ENCODE data around the gene FGFR2.
"Not testable (repeated sequence)": the region's sequence is repeated elsewhere in the genome, so short reads cannot be mapped to it uniquely, and the experiment has no call there.

Gene FGFR2

DNA sequence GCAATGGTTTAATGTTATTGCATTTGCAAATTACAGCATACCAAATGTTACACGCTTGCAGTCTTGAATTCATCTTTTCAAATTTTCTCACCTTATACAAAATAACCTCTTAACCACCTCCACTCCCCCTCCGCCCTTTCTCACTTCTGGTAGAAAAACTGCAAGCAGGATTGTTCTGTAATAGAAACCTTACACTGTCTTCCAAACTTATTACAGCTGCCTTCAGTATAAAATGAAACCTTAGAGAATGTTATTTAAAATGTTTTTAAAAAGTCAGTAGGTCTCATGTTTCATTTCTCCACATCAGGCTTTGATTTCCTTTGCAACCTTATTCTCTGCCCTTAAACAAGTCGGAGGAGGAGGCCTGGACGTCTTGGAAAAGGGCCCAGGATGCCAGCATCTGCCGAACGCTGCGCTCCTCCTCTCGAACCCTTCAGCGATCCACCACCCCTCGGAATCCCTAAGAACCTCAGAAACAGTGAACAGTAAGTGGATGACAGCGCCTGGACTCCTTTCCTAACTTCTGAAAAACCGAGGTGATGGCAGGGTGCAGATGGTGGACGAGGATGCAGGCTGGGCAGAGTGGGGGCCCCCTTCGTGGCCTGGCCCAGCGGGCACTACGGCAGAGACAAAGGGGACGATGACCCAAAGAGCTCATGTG lies 74.0 kb downstream of the FGFR2 start:
- no peak for DNase-seq (ENCODE audit: low read depth in 2 of 2)

DNA sequence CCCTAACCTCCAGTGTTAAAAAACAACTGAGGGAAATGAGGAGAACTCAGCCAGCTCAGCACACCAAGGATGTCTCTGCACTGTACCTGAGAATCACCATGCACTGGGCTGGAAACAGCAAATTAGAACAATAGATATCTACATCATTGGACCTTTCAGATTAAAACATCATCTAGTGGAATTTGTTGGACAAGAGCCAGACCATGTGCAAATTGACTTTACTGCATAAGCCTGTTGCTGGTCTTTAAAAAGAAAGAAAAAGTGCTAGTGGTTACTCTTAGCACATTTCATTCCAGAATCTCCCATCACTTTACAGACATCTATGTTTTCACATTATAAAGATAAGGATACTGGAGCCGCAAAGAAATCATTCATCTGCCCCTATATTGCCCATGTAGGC lies 75.4 kb downstream of the FGFR2 start:
- no peak for DNase-seq (ENCODE audit: low read depth in 2 of 2)

DNA sequence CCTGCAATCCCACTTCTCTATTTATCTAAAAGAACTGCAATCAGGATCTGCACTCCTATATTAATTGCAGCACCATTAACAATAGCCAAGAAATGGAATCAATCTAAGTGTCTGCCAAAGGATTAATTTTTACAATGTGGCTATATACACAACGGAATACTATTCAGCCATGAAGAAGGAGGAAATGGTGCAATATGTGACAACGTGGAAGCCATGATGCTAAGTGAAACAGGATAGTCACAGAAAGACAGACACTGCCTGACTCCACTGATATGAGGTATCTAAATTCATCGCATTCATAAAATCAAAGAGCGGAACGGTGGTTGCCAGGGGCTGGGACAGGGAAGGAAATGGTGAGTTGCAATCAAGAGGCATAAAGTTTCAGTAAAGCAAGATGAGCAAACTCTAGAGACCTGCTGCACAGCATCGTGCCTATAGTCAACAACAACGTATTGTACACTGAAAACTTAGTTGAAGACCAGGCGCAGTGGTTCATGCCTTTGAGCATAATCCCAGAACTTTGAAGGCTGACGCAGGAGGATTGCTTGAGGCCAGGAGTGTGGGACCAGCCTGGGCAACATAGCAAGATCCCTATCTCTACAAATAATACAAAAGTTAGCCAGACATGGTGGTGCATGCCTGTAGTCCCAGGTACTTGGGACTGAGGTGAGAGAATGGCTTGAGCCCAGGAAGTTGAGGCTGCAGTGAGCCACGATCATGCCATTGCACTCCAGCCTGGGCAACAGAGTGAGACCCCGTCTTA lies 76.3 kb downstream of the FGFR2 start:
- no peak for DNase-seq (ENCODE audit: low read depth in 2 of 2)

DNA sequence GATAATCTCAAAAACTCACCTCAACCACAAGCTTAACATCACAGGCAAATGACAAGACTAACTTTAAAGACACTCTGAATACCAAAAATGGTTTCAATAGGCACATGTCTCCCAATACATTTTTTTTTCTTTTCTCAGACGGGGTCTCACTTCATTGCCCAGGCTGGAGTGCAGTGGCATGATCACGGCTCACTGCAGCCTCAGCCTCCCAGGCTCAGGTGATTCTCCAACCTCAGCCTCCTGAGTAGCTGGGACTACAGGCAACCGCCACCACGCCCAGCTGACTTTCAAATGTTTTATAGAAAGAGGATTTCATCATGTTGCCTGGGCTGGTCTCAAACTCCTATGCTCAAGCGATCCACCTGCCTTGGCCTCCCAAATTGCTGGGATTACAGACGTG lies 77.7 kb downstream of the FGFR2 start:
- not testable (repeated sequence) for DNase-seq (ENCODE audit: low read depth in 2 of 2)

DNA sequence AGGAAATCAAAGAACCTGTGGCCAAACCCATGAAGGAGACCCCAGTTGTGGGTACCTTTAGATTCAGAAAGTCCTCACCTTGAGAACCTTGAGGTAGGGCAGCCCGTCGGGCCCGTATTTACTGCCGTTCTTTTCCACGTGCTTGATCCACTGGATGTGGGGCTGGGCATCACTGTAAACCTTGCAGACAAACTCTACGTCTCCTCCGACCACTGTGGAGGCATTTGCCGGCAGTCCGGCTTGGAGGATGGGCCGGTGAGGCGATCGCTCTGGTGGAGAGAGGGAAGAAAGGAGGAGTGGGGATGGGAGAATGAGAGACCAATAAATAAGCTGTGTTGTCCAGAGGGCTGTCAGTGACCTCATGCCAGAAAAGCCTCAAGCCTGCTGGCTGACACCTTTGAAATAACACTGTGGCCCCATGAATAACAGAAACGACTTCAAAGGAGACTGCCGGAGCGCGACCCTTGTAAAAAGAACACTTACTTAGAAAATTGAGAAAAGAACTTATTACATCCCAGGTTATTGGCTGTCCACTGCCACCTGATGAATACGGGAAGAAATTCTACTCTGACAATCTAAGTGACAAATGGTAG lies 78.2 kb downstream of the FGFR2 start:
- no peak for DNase-seq (ENCODE audit: low read depth in 2 of 2)

DNA sequence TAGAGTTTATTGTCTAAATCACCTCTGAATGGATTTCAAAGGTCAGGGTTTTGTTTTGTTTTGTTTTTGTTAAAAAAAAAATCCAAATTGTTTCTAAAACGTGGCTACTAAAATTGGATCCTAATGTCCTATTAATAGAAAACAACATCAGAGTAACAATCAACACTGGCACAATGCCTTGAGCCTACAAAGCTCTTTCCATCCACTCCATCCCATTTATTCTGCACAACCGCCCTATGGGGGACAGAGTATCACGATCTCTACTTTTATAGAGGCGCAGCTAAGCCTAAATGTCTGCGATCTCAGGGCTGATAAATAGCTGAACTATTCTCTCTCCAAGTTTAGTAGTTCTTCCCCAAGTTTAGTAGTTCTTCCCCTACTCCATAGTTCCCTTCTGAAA lies 78.8 kb downstream of the FGFR2 start:
- no peak for DNase-seq (ENCODE audit: low read depth in 2 of 2)

DNA sequence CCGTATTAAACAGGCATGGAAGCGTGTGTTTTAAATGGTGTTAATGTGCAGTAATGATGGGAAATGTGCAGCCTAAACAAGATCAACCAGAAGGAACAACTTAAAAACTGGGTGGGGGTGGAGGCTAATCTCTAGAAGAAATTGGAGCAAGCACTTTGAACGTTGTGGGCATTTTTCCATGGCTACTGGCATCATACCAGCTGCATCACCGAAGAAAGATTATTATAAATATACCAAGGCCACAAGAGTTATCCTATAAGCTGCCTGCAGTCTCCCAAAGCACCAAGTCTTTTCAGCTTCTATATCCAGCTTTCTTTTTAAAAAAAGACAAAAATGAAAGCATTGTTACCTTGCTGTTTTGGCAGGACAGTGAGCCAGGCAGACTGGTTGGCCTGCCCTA lies 79.9 kb downstream of the FGFR2 start:
- DNase-seq (ENCODE audit: low read depth in 2 of 2), result no peak

DNA sequence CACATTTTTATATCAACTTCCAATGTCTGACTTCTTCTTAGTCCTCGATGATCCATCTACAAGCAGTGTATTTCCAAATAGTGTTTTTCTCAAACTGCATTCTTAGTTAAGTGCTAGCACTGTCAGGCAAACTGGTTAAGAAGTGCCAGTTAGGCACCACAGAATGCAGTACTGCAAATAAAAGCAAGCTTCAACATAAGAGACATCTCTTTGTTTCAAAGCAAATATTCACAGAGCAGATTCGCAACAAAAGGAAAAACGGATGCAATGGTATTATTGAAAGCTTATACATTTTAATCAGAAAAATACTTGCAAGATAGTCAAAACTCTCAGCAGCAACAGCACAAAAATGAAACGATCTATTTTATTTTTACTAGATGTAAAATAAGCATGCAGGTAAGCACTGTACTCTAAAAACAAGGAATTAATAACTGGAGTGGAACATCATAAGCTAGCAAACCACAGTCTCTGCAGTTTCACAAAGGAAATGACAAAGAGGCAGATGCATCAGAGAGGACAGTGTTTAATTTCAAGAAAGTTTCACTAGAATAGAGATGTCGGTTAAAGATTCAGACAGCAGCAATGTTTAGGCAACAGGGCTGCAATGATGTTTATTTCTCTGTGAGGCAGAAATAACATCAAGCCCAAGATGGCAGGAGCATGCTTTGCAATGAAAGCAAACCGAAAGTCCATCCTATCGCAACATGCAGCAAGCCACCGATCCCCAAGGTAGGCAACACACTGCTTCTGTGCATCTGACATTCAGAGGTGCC lies 82.0 kb downstream of the FGFR2 start:
- no peak for DNase-seq (ENCODE audit: low read depth in 2 of 2)

DNA sequence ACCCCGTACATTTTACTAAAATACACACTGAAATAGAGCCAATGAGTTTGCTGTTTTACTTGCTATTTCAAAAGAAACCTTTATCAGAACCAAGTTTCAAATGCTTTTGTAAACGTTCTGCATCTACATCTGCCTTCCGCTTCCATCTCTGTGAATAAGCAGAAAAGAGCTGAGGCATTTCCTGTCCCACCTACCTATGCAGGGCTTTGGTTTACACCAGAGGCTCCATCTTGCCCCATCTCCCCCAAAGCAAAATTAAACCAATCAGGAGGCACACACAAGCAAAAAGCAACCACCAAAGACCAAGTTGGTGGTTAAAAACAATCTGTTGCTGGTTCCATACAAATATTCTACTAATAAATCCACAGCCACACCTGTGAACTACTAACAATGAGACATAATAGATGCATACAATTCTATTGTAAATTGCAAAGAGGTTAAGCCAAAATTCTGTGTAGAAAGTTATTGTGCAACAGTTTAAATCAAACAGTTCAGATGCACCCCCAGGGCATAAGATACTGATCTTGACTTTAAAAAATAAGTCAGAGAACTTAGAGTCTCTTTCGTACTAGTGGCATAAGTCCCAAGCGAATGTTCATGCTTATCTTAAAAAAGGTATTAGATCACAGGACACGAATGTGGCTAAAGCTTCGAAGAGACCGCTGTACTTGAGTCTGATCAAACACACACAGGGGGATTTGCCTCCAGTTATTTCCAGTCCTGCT lies 83.9 kb downstream of the FGFR2 start:
- no peak for DNase-seq (ENCODE audit: low read depth in 2 of 2)

DNA sequence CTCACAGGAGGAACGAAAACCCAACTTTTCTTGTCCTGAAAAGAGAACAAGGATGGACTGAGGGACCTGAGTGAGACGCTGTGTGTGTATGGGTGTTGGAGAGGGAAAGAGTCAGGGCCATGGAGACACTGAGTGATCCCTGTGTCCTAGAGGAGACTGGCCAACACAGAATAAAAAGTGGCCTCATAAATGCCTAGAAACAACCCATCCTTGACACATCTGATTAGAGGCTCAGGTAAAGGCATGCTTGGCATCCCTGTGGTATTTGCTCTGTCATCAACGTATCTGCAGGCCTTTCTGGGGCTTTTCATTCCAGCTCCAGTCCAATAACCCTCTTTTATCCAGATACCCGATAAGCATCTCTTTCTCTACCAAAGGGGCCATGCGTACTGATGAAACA lies 86.3 kb downstream of the FGFR2 start:
- no peak for DNase-seq (ENCODE audit: low read depth in 2 of 2)

DNA sequence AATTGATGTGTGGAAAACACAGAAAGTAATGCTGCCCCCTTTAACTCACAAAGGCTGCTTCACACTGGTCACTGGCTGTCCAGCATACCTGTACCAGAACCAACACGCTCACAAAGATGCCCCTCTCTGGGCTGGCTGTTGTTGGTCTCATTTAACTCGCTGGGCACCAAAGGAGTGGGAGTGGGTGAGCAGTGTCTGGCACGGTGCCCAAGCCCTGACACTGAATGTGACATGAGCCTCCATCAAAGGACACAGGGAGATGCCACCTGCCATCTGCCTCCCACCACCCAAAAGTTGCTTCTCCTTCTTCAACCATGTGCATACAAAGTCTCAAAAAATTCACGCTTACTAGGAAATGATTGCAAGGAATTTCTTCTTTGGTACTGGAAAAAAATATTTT lies 86.8 kb downstream of the FGFR2 start:
- no peak for DNase-seq (ENCODE audit: low read depth in 2 of 2)

DNA sequence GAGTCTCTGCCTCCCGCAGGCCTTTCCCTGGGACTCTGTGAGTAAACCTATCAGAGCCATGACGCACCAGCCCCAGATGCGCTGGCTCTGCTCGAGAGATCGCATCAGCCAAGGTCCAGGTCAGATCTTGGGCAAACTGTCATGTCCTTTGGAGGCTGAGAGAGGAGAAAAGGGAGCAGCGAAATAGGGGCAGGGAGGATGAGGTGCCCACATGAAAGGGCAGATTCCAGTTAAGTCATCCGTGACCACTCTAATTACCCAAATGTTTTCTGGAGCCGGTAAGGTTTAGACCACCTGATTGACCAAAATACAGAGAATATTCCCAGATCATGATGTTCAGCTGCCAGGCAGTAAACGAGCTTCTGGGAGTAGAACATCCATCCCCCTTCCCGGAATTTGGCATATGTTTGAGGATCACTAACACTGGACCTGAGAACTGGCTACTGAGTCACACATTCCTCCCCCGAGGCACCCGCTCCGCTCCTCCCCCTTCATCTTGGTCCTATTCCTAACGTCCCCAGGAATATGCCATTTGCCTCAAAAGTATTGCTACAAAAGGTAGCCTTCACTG lies 88.0 kb downstream of the FGFR2 start:
- no peak for DNase-seq (ENCODE audit: low read depth in 2 of 2)

DNA sequence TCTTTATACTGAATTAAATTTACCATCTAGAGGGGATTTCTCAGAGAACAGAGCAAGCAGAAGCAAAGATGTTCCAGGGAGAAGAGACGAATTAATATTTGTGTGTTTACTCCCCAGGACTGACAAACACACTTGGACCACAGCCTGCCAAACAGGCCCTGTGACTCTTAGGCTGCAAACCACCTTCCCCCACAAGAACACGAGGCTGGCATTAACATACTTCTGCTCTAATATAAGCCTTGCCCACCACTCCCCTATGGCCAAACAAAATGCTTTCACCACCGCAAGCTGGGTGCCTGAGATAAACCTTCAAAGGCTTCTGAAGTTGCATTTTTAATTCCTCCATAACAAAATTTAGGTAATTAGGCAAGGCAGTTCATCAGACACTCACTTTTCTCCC lies 88.4 kb downstream of the FGFR2 start:
- no peak for DNase-seq (ENCODE audit: low read depth in 2 of 2)

DNA sequence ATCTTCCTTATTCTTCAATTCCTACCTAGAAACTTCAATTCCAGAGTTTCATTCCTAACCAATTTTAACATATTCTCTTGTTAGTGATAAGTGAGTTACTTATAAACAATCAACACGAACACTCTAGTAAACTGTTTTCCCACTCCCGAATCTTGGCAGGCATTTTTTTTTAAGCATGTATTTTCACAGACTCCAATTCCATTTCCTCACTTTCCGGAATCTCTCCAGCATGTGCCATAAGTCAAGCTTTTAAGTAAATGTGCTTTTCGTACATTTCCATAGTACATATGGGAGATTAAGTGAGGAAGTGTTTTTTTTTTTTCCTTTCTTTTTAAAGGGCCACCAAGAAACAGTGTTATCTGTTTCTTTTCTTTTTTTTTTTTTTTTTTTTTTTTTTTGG lies 89.1 kb downstream of the FGFR2 start:
- DNase-seq (ENCODE audit: low read depth in 2 of 2), result no peak

DNA sequence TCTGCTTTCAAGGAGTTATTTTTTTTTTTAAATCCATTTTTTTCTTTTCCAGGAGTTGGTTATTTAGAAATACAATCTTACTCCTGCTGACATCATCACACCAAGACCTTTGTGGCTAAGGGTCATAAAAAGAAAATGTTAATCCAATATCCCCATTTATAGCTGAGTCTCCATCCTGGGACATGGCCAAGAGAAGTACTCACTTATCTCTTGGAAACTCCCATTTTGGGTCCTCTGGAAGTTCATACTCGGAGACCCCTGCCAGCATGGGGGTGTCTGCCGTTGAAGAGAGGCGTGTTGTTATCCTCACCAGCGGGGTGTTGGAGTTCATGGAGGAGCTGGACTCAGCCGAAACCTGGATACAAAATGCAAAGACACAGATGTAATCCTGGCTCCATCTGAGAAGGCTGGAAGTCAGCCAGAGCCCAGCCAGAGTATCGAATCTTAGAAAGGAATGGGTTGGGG lies 94.6 kb downstream of the FGFR2 start:
- DNase-seq (ENCODE audit: low read depth in 2 of 2), result no peak

DNA sequence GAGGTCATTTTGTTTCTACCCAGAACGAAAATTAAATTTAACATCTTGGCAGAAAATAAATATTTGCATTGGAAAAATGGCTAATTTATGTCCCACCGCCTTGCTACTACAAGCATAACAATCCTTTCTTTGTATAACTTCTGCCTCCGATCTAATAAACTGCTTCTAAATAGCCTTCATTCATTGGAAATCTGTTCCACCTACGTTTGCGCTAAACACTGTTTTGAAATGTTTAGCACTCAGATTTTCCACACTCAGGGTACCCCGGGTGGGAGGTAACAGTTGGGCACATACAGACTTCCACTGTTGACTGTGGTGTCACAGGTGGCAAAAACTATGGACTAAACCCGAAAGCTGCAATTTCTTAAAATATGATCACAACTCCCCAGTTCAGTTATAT lies 96.4 kb downstream of the FGFR2 start:
- DNase-seq (ENCODE audit: low read depth in 2 of 2), result no peak

DNA sequence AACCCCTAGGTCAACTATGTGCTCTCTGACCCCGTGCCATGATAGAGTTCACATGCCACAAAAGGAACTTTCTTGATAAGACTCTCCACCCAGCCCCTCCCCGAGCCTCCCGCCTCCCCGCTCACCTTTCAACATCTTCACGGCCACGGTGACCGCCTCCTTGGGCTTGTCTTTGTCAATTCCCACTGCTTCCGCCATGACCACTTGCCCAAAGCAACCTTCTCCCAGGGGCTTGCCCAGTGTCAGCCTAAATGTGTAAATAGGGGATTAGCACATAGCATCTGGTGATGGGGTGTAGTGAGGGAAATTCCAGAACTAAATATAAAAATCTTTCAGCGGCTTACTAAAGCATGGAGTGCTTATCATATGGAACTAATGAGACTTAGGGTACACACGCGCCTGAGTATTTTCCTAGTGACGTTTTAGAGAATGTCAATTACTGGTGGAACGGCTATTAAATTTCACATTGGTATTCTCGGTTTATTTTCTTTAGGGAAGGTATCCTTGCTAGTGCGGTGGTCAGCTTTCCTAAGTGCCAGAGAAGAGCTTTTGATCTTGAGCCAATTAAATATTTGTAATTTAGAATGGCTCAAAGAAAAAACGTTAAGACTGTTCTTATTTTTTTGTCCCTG lies 97.4 kb downstream of the FGFR2 start:
- no peak for DNase-seq (ENCODE audit: low read depth in 2 of 2)

DNA sequence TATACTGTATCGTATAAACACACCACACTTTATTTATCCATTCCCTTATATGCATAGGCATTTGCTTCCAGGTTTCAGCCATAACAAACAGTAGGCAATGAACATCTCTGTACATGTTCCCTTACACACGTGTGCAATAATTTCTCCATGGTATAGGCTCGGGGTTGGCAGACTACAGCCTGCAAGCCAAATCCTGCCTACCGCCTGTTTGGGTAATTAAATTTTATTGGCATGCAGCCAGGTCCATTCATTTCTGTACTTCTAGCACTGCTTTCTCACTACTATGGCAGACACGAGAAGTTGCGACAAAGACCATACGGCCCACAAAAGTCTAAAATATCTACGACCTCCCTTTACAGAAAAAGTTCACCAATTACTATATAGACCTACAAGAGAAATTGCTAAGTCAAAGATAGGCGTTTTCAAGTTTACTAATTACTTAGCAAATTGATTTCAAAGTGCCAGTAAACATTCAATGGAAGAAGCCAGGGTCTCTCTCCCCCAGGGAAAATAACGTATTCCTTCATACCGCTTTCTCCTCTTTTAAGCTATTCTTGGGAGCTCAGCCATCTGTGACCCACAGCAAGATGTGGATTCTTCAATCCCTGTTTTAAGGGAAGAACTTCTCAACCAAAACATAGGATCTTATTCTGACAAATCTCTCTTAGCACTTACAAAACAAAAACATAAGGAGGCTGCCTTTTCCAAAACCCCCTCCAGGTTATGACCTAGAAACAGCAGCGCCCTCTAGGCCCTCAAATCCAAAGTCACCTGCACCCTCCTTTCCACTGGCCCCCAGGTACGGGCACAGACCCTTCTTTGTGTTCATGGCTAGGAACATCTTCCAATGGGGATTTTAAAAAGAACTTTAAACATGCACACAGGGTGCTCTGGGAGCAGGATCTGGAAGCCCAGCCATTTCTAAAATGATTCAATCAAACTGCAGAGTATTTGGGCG lies 100.5 kb downstream of the FGFR2 start:
- DNase-seq (ENCODE audit: low read depth in 2 of 2), result no peak

DNA sequence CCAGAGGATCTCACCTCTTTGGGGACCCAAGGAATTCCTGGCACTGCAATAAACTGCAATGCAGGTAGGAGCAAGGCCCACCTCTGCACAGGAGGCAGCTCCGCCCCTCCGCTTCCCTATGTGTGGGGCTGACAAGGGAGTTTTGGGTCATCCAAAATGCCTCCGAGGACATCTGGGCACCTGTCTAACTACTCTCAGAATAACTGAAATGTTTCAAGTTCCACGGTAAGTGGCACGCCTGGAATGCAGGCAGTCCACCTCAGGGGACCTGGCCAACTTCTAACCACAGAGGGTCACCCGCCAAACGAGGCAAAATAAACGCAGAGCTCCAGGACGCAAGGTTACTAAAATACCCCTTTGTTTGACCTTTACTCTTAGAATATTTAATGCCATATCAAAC lies 102.5 kb downstream of the FGFR2 start:
- DNase-seq (ENCODE audit: low read depth in 2 of 2), result no peak

DNA sequence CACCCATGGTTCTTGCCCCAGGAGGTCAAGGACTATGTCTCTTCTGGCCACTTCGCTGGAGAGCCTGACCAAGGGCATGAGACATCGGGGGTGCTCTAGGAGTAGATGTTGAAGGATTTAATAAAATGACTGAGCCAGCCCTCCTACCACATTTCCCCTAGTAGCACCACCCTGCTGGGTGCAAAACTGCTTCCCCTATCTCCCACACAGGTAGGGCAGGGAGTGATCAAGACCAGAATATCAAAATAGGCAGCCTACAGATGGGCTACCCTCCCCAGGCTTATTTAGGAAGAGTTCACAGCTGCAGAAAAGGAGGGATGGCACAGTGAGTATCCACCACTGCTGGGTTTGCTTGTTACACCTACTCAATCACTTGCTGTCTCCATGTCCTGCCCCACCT lies 103.9 kb downstream of the FGFR2 start:
- no peak for DNase-seq (ENCODE audit: low read depth in 2 of 2)
